ENCODE results near the gene PACSIN2.

DNA sequence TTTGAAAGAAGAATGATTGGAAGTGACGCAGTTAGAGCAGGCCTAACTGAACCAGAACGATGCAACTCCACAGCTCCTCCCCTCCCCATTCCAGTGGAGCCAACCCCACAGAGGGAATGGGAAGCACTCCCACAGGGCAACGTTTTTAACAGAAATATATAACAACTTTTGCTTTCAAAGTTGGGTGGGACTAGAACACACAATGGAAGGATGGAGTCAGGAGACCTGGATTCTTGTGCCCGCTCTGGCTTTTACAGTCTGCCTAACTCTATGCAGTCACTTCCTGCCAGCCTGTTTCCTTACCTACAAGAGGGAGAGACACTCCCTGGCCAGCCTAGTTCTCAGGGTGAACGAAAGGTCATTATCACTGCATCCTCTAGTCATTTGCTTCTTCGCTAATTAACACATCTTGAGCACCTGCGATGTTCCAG is 75.5 kb downstream of the PACSIN2 start:
- no peak for TF ChIP-seq POLR2AphosphoS5 (IDR thresholded peaks at IDR 0.05)
- TF ChIP-seq, protein P1, sequence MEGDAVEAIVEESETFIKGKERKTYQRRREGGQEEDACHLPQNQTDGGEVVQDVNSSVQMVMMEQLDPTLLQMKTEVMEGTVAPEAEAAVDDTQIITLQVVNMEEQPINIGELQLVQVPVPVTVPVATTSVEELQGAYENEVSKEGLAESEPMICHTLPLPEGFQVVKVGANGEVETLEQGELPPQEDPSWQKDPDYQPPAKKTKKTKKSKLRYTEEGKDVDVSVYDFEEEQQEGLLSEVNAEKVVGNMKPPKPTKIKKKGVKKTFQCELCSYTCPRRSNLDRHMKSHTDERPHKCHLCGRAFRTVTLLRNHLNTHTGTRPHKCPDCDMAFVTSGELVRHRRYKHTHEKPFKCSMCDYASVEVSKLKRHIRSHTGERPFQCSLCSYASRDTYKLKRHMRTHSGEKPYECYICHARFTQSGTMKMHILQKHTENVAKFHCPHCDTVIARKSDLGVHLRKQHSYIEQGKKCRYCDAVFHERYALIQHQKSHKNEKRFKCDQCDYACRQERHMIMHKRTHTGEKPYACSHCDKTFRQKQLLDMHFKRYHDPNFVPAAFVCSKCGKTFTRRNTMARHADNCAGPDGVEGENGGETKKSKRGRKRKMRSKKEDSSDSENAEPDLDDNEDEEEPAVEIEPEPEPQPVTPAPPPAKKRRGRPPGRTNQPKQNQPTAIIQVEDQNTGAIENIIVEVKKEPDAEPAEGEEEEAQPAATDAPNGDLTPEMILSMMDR (IDR thresholded peaks at IDR 0.05) = no peak
- no peak for TF ChIP-seq POLR2A (IDR thresholded peaks at IDR 0.05)
